Measurements from ENCODE around the gene FAT3. TPM values are rescaled to one million over a fixed set of nuclear protein-coding genes. Genes with fewer than 3 reads are reported as not detected.
A peak's percentile ranks its signal among the peaks of the same experiment; 100 is the strongest.

Gene FAT3
- under 1 TPM; 0.08 to 0.57 (median 0.26) TPM for total RNA-seq

DNA sequence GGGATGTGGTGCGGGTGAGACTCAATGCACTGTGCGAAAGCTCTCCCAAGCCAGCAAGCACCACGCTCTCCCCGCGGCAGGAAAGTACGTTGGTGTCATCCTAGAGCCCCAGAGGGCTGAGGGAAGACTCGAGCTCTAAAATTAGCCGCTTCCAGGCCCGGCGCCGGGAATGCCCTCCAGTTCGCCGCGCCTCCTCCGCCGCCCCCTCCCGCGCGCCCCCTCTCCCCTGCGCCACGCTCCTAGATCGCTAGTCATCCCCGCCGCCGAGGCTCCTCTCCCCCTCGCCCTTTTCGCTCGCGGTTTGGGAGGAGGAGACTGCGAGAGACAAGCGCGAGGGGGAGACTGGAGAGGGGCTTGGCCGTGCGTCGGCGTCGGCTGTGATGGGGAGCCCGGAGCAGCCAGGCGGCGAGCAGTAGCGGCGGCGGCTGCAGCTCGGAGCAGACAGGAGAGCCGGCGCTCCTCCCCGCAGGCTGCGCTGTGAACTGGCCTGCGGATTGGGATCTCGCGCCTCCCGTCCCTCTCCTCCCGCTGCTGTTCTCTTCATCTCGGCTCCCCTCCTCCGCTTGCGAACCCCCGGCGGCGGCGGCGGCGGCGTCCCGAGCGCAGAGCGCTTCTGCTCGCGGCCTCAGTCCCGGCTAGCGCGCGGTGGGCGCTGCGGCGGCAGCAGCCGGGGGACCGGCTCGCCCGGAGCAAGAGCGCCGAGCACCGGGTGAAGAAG, at the start of gene FAT3:
Gene FAT3 (plus strand): TSS at position 412 of the 718 bp plus-strand sequence. CDS start 127,295 bp downstream, outside the sequence.
- H3K4me1 ChIP-seq, result peaks cover 3 to 39% (median 22%) of the 10 kb centered on the region in 3 donors
- no peaks in the 10 kb centered on the region for H3K36me3 ChIP-seq
- WGBS, 2 donors, result 3 to 25% methylated on average over 6 to 16 of the region's 82 CpGs
- no peak for DNase-seq
- peak within 1 kb of the TSS; percentile 20 to 65 (median 44) for H3K4me3 ChIP-seq
- no peaks in the 10 kb centered on the region for H3K9me3 ChIP-seq
- H3K27ac ChIP-seq, result peak within 1 kb of the TSS in 3 of 4 donors; percentile 5 to 54 (median 52)
- intact Hi-C loops (cut with DNase I), result no loop called here
- TF ChIP-seq POLR2A (IDR thresholded peaks at IDR 0.05), result no peak
- TF ChIP-seq, protein P1, sequence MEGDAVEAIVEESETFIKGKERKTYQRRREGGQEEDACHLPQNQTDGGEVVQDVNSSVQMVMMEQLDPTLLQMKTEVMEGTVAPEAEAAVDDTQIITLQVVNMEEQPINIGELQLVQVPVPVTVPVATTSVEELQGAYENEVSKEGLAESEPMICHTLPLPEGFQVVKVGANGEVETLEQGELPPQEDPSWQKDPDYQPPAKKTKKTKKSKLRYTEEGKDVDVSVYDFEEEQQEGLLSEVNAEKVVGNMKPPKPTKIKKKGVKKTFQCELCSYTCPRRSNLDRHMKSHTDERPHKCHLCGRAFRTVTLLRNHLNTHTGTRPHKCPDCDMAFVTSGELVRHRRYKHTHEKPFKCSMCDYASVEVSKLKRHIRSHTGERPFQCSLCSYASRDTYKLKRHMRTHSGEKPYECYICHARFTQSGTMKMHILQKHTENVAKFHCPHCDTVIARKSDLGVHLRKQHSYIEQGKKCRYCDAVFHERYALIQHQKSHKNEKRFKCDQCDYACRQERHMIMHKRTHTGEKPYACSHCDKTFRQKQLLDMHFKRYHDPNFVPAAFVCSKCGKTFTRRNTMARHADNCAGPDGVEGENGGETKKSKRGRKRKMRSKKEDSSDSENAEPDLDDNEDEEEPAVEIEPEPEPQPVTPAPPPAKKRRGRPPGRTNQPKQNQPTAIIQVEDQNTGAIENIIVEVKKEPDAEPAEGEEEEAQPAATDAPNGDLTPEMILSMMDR (IDR thresholded peaks at IDR 0.05), result no peak
- H3K27me3 ChIP-seq, result peaks cover 0 to 91% (median 13%) of the 10 kb centered on the region in 4 donors

DNA sequence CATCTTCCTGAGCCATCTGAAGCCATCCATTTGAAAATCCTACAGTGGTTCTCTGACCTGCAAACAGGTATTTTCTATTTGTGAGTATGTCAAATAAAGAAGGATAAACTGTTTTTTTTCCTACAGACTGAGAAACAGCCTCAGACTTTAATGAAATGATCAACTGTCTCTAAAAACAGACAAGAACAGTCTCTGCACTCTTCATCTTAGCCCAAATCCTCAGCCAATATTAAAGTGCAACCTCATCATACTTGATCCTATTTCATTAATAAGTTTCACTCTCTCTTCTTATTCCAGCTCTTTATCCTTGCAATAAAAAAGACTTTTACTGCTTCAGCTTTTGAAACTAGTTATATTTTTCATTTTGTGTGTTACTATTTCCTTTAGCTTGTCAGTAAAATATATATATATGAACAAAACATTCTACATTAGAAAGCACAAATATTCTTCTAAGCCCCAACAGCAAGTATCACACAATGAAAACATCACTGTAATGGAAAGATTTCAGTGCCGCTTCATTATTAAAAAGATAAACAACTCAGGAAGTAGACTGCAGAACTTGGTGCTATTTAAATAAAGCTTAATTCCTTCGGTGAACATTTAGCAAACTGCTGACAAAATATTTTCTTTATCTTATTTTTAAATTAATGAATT, 45.5 kb upstream of the FAT3 start:
- WGBS, 2 donors, result 45 to 63% methylated on average over 2 of the region's 2 CpGs
- TF ChIP-seq POLR2A (IDR thresholded peaks at IDR 0.05), result no peak
- TF ChIP-seq, protein P1 (IDR thresholded peaks at IDR 0.05), result no peak

DNA sequence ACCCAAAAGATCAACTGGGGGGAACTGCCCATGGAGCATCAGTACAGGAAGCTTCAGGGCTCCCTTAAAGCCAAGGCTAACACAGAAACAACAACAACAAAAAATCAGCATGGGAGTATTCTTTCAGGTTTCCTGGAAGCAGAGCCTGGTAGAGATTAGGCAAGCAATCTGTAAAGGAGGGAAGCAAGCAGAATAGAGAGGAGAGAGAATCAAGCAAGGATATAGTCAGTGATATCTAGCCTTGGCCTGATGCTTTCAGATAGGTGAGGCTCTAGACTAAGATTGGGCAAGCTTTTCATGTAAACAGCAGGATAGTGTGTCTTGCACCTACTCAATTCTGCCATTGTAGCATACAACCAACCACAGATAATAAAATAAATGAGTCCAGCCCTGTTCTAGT, 44.4 kb upstream of the FAT3 start:
- Histone ChIP-seq H3K36me3 (no peaks in the 10 kb centered on the region), H3K9me3 (no peaks in the 10 kb centered on the region), H3K27ac (no peak overlapping the region), H3K4me3 (no peak overlapping the region), H3K27me3 (no peaks in the 10 kb centered on the region), H3K4me1 (no peaks in the 10 kb centered on the region)
- TF ChIP-seq, protein P1 (IDR thresholded peaks at IDR 0.05), result no peak
- no peak for TF ChIP-seq POLR2A (IDR thresholded peaks at IDR 0.05)
- DNase-seq, result no peak
- intact Hi-C loops (cut with DNase I), result no loop called here

More for the DNA sequence above, 45.5 kb upstream of the FAT3 start:
- Histone ChIP-seq H3K4me1 (no peaks in the 10 kb centered on the region), H3K27ac (no peak overlapping the region), H3K4me3 (no peak overlapping the region), H3K36me3 (no peaks in the 10 kb centered on the region), H3K9me3 (no peaks in the 10 kb centered on the region), H3K27me3 (no peaks in the 10 kb centered on the region)
- DNase-seq, result no peak
- intact Hi-C loops (cut with DNase I), result no loop called here

DNA sequence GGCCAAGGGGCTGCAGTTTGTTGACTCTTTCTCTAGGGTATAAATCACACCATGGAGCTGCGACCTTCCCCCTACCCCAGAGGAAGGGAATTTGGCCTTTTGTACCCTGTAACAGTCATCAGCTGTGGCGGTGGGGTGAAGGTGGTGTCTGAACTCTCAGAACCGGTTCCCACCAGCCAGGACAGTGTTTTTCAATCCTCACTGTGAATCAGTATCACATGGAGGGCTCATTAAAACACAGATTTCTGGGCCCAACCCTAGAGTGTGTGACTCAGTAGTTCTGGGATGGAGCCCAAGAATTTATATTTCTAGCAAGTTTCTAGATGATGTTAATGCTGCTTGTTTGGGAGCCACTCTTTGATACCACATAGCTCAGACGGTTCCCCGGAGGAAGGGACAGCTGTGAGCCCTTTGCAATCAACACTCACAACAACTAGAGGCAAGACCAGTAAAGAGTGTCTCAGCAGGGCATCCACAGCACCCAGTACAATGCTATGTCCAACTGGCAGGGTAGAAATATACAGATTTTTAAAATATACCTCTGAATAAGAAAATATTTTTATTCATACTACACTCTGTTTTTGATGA, 43.9 kb upstream of the FAT3 start:
- H3K27ac ChIP-seq, result no peak overlapping the region
- TF ChIP-seq POLR2A (IDR thresholded peaks at IDR 0.05), result no peak
- TF ChIP-seq, protein P1 (IDR thresholded peaks at IDR 0.05), result no peak
- no peak overlapping the region for H3K4me3 ChIP-seq
- 35 to 50% methylated on average over 4 to 5 of the region's 5 CpGs for WGBS, 2 donors
- no peaks in the 10 kb centered on the region for H3K4me1 ChIP-seq
- H3K36me3 ChIP-seq, result no peaks in the 10 kb centered on the region
- intact Hi-C loops (cut with DNase I), result no loop called here
- H3K27me3 ChIP-seq, result no peaks in the 10 kb centered on the region
- no peak for DNase-seq
- H3K9me3 ChIP-seq, result no peaks in the 10 kb centered on the region

All from esophagus squamous epithelium (tissue), 5 donors.